ENCODE results near the gene NDFIP2. TPM values are rescaled to one million over a fixed set of nuclear protein-coding genes. Genes with fewer than 3 reads are reported as not detected.

The NDFIP2 gene
- total RNA-seq, 1 donor from 2014 or later = 34.1 TPM

DNA sequence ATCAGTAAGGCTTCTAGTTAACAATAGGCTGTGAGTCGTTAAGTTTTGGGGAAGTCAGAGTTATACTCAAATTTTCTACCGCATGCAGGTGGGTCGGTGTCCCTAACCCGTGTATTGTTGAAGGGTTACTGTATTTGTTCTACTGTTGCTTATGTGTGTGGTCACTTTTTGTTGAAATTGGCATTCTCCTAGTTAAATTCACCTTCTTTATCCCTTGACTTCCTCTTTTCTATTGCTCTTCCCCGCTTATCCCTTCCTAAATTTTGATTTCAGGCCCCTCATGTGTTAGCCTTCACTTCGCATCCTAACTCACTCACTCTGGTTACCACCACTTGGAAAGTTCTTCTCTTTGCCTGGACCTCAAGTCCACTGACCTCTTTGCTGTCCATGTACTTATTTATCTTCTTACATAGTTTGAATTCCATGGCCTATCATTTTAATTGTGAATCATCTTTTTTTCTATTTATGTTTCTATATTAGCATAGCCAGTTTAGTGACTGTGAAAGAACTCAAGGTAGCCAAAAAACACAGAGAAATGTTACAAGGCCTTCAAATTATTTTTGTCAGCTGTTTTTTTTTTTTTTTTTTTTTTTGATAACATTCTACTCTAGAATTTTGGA is 52.9 kb downstream of the NDFIP2 start:
- TF ChIP-seq, protein P1, sequence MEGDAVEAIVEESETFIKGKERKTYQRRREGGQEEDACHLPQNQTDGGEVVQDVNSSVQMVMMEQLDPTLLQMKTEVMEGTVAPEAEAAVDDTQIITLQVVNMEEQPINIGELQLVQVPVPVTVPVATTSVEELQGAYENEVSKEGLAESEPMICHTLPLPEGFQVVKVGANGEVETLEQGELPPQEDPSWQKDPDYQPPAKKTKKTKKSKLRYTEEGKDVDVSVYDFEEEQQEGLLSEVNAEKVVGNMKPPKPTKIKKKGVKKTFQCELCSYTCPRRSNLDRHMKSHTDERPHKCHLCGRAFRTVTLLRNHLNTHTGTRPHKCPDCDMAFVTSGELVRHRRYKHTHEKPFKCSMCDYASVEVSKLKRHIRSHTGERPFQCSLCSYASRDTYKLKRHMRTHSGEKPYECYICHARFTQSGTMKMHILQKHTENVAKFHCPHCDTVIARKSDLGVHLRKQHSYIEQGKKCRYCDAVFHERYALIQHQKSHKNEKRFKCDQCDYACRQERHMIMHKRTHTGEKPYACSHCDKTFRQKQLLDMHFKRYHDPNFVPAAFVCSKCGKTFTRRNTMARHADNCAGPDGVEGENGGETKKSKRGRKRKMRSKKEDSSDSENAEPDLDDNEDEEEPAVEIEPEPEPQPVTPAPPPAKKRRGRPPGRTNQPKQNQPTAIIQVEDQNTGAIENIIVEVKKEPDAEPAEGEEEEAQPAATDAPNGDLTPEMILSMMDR (IDR thresholded peaks at IDR 0.05) = no peak
- Histone ChIP-seq H3K36me3 (no peaks in the 10 kb centered on the region), H3K4me1 (no peaks in the 10 kb centered on the region), H3K27me3 (no peaks in the 10 kb centered on the region), H3K9me3 (no peaks in the 10 kb centered on the region), H3K27ac (no peak overlapping the region), H3K4me3 (no peak overlapping the region)
- ATAC-seq (no peak), DNase-seq (no peak)
- intact Hi-C loops (cut with DNase I) = no loop called here

DNA sequence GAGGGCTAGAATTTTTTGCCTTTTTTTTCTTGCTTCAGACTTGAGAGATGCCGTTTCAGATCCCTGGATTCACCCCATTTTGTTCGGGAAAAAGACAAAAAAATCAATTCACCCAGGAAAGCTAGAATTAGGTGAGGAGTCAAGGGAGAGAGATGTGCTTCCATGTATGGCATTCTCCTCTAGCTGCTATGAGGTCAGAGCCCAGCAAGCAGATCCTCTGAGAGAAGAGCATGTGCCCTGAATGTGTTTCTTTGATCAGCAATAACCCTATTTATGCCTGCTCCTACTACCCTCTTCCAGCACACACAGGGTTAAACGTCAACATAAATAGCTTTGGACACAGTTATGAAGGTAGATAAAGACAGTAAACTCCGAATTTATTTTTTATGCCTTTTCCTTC is 53.6 kb downstream of the NDFIP2 start:
- no peak overlapping the region for H3K4me3 ChIP-seq
- no peak for ATAC-seq
- no peaks in the 10 kb centered on the region for H3K36me3 ChIP-seq
- no peak for DNase-seq
- intact Hi-C loops (cut with DNase I) = no loop called here
- H3K9me3 ChIP-seq = no peaks in the 10 kb centered on the region
- no peaks in the 10 kb centered on the region for H3K27me3 ChIP-seq
- H3K27ac ChIP-seq = no peak overlapping the region
- H3K4me1 ChIP-seq = no peaks in the 10 kb centered on the region
- TF ChIP-seq, protein P1 (IDR thresholded peaks at IDR 0.05) = no peak

DNA sequence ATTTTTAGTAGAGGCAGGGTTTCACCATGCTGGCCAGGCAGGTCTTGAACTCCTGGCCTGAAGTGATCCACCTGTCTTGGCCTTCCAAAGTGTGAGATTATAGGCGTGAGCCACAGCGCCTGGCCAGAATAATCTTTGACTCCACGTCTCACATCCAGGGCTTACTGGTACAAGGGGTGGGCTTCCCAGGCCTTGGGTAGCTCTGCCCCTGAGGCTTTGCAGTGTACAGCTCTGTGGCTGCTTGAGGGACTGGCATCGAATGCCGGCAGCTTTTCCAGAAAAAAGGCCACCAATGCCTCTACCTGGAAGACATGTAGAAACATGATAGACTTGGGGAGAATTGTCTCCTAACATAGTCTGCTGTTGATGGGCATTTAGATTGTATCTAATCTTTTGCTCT is 57.8 kb downstream of the NDFIP2 start:
- Histone ChIP-seq H3K4me1 (no peaks in the 10 kb centered on the region), H3K4me3 (no peak overlapping the region), H3K36me3 (no peaks in the 10 kb centered on the region), H3K9me3 (no peaks in the 10 kb centered on the region), H3K27me3 (no peaks in the 10 kb centered on the region), H3K27ac (no peak overlapping the region)
- TF ChIP-seq, protein P1 (IDR thresholded peaks at IDR 0.05) = no peak
- DNase-seq = no peak
- no peak for ATAC-seq
- intact Hi-C loops (cut with DNase I) = no loop called here

DNA sequence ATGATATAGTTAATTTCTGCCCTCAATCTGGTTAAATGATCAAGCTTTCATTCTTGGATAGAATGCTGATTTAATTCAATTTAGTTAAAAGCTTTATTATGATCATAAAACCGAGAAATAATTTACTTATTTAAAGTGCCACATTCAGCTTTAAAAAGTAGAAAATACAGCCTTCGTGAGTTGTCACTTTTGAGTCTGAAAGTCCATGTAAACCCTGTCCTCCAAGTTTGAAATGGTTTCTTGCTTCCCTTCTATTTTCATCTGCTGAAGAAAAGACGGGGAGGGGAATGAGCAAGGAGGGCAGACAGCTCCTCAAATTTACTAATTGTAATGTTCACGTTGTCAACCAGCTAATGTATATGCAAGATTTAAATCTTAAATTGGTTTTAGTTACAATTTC is 59.5 kb downstream of the NDFIP2 start:
- H3K27me3 ChIP-seq = no peaks in the 10 kb centered on the region
- DNase-seq (no peak), ATAC-seq (no peak)
- no peaks in the 10 kb centered on the region for H3K36me3 ChIP-seq
- intact Hi-C loops (cut with DNase I) = loop anchor here (5.0 kb wide), 1 partner anchor 118 kb away; no protein-coding TSS in a partner anchor
- TF ChIP-seq, protein P1 (IDR thresholded peaks at IDR 0.05) = no peak
- no peaks in the 10 kb centered on the region for H3K9me3 ChIP-seq
- H3K4me3 ChIP-seq = no peak overlapping the region
- H3K4me1 ChIP-seq = no peaks in the 10 kb centered on the region
- no peak overlapping the region for H3K27ac ChIP-seq

DNA sequence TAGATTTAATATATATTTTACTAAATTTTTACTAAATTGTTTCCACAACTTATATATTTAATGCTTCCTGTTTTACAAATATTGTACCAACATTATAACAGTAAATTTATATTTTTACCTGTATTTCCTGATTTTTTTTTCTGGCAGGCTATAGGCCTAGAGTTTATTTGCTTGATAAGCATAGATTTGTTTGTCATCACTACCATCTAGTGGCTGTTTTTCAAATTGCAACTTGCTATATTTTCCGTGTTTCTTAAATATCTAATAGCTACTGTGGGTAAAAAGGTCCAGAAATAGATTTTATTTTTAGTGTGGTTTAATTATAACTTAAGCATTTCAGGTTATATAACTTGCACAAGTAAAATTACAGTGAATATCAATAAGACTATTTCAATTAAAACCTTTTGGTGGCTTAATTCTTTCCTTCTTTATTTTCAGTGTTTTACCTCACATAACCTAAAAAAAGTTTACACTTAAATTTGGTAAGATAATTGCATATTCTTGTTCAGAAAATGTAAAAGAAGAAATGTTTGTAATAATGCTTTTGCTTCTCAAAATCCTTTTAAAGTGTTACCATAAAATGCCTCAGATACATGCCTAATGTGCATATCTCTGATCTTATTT is 60.6 kb downstream of the NDFIP2 start:
- no peaks in the 10 kb centered on the region for H3K36me3 ChIP-seq
- no peak for DNase-seq
- intact Hi-C loops (cut with DNase I) = loop anchor here (5.0 kb wide), 1 partner anchor 119 kb away; no protein-coding TSS in a partner anchor
- H3K4me1 ChIP-seq = no peaks in the 10 kb centered on the region
- H3K27ac ChIP-seq = no peak overlapping the region
- H3K9me3 ChIP-seq = no peaks in the 10 kb centered on the region
- TF ChIP-seq, protein P1 (IDR thresholded peaks at IDR 0.05) = peak; percentile 91
- H3K27me3 ChIP-seq = no peaks in the 10 kb centered on the region
- ATAC-seq = peak; percentile 65
- no peak overlapping the region for H3K4me3 ChIP-seq

Data from upper lobe of right lung (tissue), 1 donor.